ELF-1 (cell line): ENCODE measurements around the gene ITM2C.

Source experiments
- DNase-seq: peaks from one replicate; pipeline ENCODE4 v3.0.0-alpha.2; 2016; ENCODE audit warnings: low read depth, low spot score

Gene ITM2C

DNA sequence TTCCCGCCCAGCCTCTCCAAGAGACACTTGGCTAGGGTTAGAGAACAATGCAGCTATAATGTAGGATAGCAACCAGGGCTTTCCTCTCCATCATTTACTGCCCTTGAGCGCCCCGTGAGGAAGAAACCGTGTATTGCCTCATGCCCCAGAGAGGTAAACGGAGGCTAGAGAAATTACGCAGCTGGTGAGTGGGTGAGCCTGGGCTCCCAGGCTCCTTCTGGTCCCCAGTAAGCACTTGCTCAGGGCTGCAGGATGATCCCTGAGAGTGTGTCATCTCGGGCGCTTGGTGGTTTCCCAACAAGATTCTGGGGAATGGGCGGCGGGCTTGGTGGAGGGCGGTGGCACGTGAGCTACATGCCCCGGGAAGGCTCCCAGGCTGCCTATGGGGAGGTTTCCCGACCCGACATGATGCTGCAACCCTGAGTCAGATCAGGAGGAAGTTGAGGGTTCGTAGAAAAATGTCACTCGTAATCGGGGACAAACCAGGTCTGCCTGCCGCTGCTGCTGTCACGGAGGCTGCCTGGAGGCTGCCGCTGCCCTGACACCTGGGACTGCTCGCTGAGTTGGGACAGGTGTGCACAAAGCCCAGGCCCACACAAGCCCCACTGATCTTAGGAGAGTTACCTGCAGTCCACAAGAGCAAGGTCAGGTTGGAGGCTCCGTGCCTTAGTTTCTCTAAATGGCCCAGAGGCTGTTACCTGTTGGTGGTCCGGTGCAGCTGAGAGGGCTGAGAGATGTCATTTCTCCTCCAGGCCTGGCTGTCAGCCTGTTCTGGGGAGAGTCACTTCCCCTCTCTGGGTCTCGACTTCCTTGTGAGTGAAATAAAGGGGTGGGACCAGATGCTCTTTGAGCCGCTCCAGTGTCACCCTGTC lies 60.0 kb downstream of the ITM2C start, which contains the start of gene GPR55:
Gene GPR55, minus strand, starts transcription at position 773 of the 872 bp plus-strand sequence. CDS start 14,280 bp downstream, outside the sequence.
- peak; percentile 53 for DNase-seq

DNA sequence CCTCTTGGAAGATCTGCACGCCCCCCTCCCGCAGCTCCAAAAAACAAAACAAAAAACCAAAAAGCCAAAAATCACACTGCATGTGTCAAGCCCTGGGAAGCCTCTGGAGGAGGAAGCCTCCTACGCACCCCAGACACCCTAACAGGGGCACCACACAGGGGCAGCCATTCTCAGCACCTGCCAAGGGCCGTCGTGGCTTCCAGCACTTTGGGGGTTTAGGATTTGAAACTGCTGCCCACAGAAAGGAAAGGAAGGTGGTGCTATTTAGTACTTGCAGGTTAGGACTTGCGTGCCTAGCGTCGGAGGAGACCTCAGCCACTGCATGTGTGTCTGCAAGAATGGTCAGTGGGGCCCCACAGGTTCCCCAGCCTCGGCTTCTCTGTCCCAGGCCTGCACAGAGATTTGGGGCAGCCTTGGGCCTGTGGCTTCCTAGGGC lies 60.7 kb downstream of the ITM2C start:
- no peak for DNase-seq

DNA sequence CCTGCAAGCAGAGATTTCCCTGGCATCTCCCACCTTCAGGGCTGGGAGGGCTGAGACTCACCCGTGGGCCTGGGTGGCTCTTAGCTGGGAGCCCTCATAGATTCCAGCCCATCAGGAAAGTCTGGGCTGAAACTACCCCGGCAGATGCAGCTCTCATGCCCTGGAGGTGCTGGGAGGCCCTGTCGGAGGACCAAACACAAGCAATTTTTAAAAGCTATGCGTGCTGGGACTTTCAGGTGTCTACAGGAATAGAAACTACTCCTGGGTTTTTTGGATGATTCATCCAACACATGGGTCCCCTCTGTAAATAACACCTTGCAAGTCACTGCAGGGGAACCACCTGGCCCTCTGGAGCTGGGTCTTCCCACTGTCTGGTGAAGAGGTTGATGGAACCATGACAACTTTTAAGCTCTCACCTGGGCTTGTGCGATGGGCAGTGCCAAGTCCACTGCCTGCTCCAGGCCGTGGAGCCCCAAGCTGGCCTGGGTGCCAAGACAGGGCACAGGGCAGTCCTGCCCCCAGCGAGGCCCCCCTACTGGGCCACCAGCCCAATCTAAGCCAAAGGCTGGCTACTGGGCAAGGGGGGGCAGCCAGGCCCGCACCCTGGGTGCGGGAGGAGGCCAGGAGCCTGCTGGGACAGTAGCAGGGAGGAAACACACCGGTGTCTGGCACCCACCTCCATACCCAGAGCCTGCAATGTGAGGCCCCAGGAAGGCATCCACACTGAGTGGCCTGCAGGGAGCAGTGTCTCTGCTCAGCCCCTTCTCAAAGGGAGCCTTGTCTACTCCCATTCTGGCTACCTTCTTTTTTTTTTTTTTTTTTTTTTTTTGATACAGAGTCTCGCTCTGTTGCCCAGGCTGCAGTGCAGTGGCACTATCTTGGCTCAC lies 61.4 kb downstream of the ITM2C start:
- no peak for DNase-seq

DNA sequence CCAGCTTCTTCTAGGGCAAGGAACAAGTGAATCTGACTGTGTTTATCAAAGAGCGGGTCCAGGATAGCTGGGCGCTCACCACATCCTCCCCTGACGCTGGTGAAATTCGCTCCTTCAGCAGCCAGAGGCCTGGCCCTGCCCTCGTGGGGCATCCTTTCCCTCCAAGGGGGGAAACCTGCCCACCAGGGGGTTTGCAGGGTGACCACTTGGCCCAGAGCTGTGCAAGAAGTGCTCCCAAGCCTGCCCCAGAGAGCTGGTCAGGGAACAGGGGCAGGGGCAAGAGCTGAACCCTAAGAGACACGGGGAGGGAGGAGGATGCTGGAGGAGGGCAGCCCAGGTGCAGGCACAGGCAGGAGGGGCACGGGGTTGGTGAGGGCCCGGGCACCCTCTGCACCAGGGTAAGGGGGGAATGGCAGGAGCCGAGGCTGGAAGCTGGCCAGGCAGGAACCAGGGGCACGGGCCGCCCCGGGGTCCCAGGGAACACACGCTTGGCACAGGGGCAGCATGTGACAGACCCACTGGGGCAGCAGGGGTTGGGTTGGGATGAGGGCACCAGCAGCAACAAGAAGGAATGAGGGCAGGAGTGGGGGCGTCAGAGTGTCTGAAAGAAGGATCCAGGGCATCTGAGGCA lies 63.1 kb downstream of the ITM2C start:
- DNase-seq, result no peak
